ENCODE results near the gene PRKCG.

DNA sequence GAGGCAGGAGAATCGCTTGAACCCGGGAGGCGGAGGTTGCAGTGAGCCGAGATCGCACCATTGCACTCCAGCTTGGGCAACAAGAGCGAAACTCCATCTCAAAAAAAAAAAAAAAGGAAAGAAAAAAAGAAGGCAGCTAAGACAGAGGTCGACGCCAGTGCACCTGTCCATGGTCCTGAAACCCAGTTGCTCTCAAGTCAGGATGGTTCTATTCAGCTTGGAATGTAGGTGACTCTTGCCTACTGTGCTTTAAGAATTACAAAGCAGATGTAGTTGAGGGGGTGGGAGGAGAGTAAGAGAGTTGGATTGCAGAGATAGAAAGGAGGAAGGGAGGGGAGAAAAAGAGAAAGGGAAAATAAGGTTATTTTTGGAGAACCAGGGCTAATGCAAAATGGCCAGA, 45.7 kb downstream of the PRKCG start:
- TF ChIP-seq CTCF (conservative IDR thresholded peaks at IDR 0.05; ENCODE audit: low read depth, low read length): no peak
- TF ChIP-seq EZH2 (IDR thresholded peaks at IDR 0.05; ENCODE audit: borderline replicate concordance, low read depth, low read length, poor library complexity, severe bottlenecking): no peak
